H9 (cell line): ENCODE results near the gene ZC3H10. TPM values are rescaled to one million over a fixed set of nuclear protein-coding genes. Genes with fewer than 3 reads are reported as not detected.
A peak's percentile ranks its signal among the peaks of the same experiment; 100 is the strongest.

Experiments used
- DNase-seq: peaks from one replicate; pipeline ENCODE4 v3.0.0-alpha.2; 2017
- H2AFZ ChIP-seq: one replicate; pipeline ENCODE4 v1.6.1; 2013; ENCODE audit warnings: mild to moderate bottlenecking, low read length, control low read depth, moderate library complexity
- H2AK5ac ChIP-seq: 2 replicates; pipeline ENCODE4 v1.6.1; 2013; ENCODE audit warnings: low read length, control low read depth, mixed read lengths; ENCODE audit not compliant: insufficient read length
- H2BK120ac ChIP-seq: one replicate; pipeline ENCODE4 v1.6.1; 2013; ENCODE audit warnings: low read depth, mild to moderate bottlenecking, low read length, control low read depth, inconsistent platforms; ENCODE audit not compliant: poor library complexity, severe bottlenecking
- H2BK12ac ChIP-seq: 2 replicates; pipeline ENCODE4 v1.6.1; 2013; ENCODE audit warnings: low read length, control low read depth, mixed read lengths, low read depth; ENCODE audit not compliant: insufficient read length
- H2BK15ac ChIP-seq: 2 replicates; pipeline ENCODE4 v1.6.1; 2013; ENCODE audit warnings: low read depth, low read length, control low read depth
- H2BK20ac ChIP-seq: one replicate; pipeline ENCODE4 v1.6.1; 2013; ENCODE audit warnings: low read depth, mild to moderate bottlenecking, low read length, control low read depth, inconsistent platforms; ENCODE audit not compliant: poor library complexity, severe bottlenecking
- H2BK5ac ChIP-seq: 2 replicates; pipeline ENCODE4 v1.6.1; 2013; ENCODE audit warnings: low read length, control low read depth, mixed read lengths; ENCODE audit not compliant: insufficient read length
- H3K14ac ChIP-seq: 2 replicates; pipeline ENCODE4 v1.6.1; 2013; ENCODE audit warnings: low read length, control low read depth; ENCODE audit not compliant: insufficient read depth
- H3K18ac ChIP-seq: 2 replicates; pipeline ENCODE4 v1.6.1; 2013; ENCODE audit warnings: low read depth, mild to moderate bottlenecking, mixed read lengths, low read length, control low read depth; ENCODE audit not compliant: insufficient read length
- H3K23ac ChIP-seq: 2 replicates; pipeline ENCODE4 v1.6.1; 2013; ENCODE audit warnings: low read length, control low read depth, mixed read lengths, low read depth; ENCODE audit not compliant: insufficient read length
- H3K23me2 ChIP-seq: 2 replicates; pipeline ENCODE4 v1.6.1; 2013; ENCODE audit warnings: low read depth, mild to moderate bottlenecking, mixed read lengths, low read length, control low read depth; ENCODE audit not compliant: insufficient read length, poor library complexity, severe bottlenecking
- H3K27ac ChIP-seq: 2 replicates; pipeline ENCODE4 v1.5.1; 2013; ENCODE audit warnings: low read length, control low read depth, mixed read lengths, low read depth; ENCODE audit not compliant: insufficient read length
- H3K27me3 ChIP-seq: 2 replicates; pipeline ENCODE4 v1.6.1; 2013; ENCODE audit warnings: low read length, control low read depth, inconsistent platforms; ENCODE audit not compliant: insufficient read depth
- H3K4ac ChIP-seq: 2 replicates; pipeline ENCODE4 v1.6.1; 2013; ENCODE audit warnings: low read depth, mild to moderate bottlenecking, control low read depth, inconsistent platforms, low read length, moderate library complexity
- H3K4me1 ChIP-seq: 2 replicates; pipeline ENCODE4 v1.6.1; 2013; ENCODE audit warnings: low read length, control low read depth, inconsistent platforms; ENCODE audit not compliant: insufficient read depth
- H3K4me2 ChIP-seq: 2 replicates; pipeline ENCODE4 v1.6.1; 2013; ENCODE audit warnings: low read length, control low read depth, mixed read lengths; ENCODE audit not compliant: insufficient read length, insufficient read depth
- H3K56ac ChIP-seq: 2 replicates; pipeline ENCODE4 v1.6.1; 2013; ENCODE audit warnings: low read depth, mild to moderate bottlenecking, mixed read lengths, low read length, control low read depth; ENCODE audit not compliant: insufficient read length
- H3K79me1 ChIP-seq: 2 replicates; pipeline ENCODE4 v1.6.1; 2013; ENCODE audit warnings: low read depth, mild to moderate bottlenecking, moderate library complexity, low read length, control low read depth, inconsistent platforms; ENCODE audit not compliant: insufficient read depth, poor library complexity, severe bottlenecking
- H3K79me2 ChIP-seq: 2 replicates; pipeline ENCODE4 v1.6.1; 2013; ENCODE audit warnings: low read length, control low read depth, inconsistent platforms; ENCODE audit not compliant: insufficient read depth
- H3K9ac ChIP-seq: 2 replicates; pipeline ENCODE4 v1.6.1; 2013; ENCODE audit warnings: low read length, control low read depth, mixed read lengths; ENCODE audit not compliant: insufficient read length; ENCODE audit errors: extremely low read depth
- H3K9me3 ChIP-seq: one replicate; pipeline ENCODE4 v1.6.1; 2013; ENCODE audit warnings: low read depth, low read length, inconsistent platforms; ENCODE audit not compliant: control insufficient read depth
- H3T11ph ChIP-seq: one replicate; pipeline ENCODE4 v1.6.1; 2013; ENCODE audit warnings: mild to moderate bottlenecking, low read length, control low read depth, inconsistent platforms
- H4K20me1 ChIP-seq: one replicate; pipeline ENCODE4 v1.6.1; 2013; ENCODE audit not compliant: control insufficient read depth, insufficient read length, insufficient read depth
- H4K5ac ChIP-seq: 2 replicates; pipeline ENCODE4 v1.6.1; 2013; ENCODE audit warnings: low read depth, mild to moderate bottlenecking, mixed read lengths, low read length, control low read depth; ENCODE audit not compliant: insufficient read length
- H4K8ac ChIP-seq: replicated peaks from 2 replicates; pipeline ENCODE4 v1.6.1; 2013; ENCODE audit warnings: low read length, control low read depth, mixed read lengths, low read depth; ENCODE audit not compliant: insufficient read length
- H4K91ac ChIP-seq: 2 replicates; pipeline ENCODE4 v1.6.1; 2013; ENCODE audit warnings: low read depth, mild to moderate bottlenecking, moderate library complexity, mixed read lengths, low read length, control low read depth; ENCODE audit not compliant: insufficient read length
- H3K27ac Mint-ChIP-seq, 3 experiments: 2 replicates in 2 of 3; 3 replicates in 1 of 3; pipeline ENCODE4 v1.8.0; 2020 to 2021; ENCODE audit warnings: mixed read lengths in 3 of 3, mild to moderate bottlenecking in 1 of 3, moderate library complexity in 1 of 3
- H3K27me3 Mint-ChIP-seq: 2 replicates; pipeline ENCODE4 v1.8.0; 2021; ENCODE audit warnings: low read depth, mild to moderate bottlenecking, moderate library complexity, mixed read lengths
- H3K36me3 Mint-ChIP-seq, 3 experiments: 2 replicates in 2 of 3; 3 replicates in 1 of 3; pipeline ENCODE4 v1.8.0; 2020 to 2021; ENCODE audit warnings: low read depth in 3 of 3, mixed read lengths in 3 of 3; ENCODE audit not compliant: insufficient read depth in 1 of 3
- H3K4me1 Mint-ChIP-seq, 2 experiments: 2 replicates each; pipeline ENCODE4 v1.8.0; 2020; ENCODE audit warnings: mixed read lengths in 2 of 2
- H3K4me3 Mint-ChIP-seq, 2 experiments: 2 replicates in 1 of 2; 3 replicates in 1 of 2; pipeline ENCODE4 v1.8.0; 2020 to 2021; ENCODE audit warnings: mild to moderate bottlenecking in 2 of 2, mixed read lengths in 2 of 2, moderate library complexity in 1 of 2
- H3K9me3 Mint-ChIP-seq, 2 experiments: 2 replicates in 1 of 2; 3 replicates in 1 of 2; pipeline ENCODE4 v1.8.0; 2020; ENCODE audit warnings: mild to moderate bottlenecking in 2 of 2, mixed read lengths in 2 of 2, moderate library complexity in 1 of 2
- WGBS: extraction: QIAGEN DNeasy Blood & Tissue Kit; methylation state at CpG from one replicate; pipeline ENCODE4 v1.1.7; 2013; ENCODE audit warnings: missing lambda C conversion rate, low lambda C conversion rate, mixed read lengths; ENCODE audit not compliant: insufficient read length; ENCODE audit errors: extremely low coverage; 5-methylcytosine and 5-hydroxymethylcytosine counted together
- total RNA-seq: library from RNA; stranded (reverse); gene quantifications from 2 replicates; pipeline ENCODE4 v1.2.1, GENCODE V29; 2021
- TF ChIP-seq, protein P1 (sequence below): fragments of 200-600 bp; sonication (generic); conservative IDR thresholded peaks from 3 replicates; pipeline ENCODE4 v1.8.0; 2021; ENCODE audit warnings: antibody characterized with exemption, mild to moderate bottlenecking

ZC3H10 gene
- total RNA-seq, 1 experiment from 2014 or later: 9.4 TPM

GRCh38 chr12:56164345-56164729 is 46.3 kb downstream of the ZC3H10 start:
- Histone ChIP-seq H3K18ac (no peak overlapping the region), H4K91ac (no peak overlapping the region), H3K56ac (no peak overlapping the region), H3K23me2 (peaks cover 2% of the 10 kb centered on the region), H3K9ac (no peak overlapping the region), H3K79me1 (peaks cover 2% of the 10 kb centered on the region), H4K8ac (no peak overlapping the region), H3K27ac (no peak overlapping the region), H2AFZ (no peak overlapping the region), H3K4me1 (peaks cover 5% of the 10 kb centered on the region; the same call in 1 of the 2 replicates), H3T11ph (no peak overlapping the region), H2BK5ac (no peak overlapping the region), H4K20me1 (no peaks in the 10 kb centered on the region), H2BK15ac (no peak overlapping the region), H2BK20ac (no peak overlapping the region), H3K79me2 (no peaks in the 10 kb centered on the region; the same call in 1 of the 2 replicates), H2BK12ac (no peak overlapping the region), H3K27me3 (no peaks in the 10 kb centered on the region), H2AK5ac (no peak overlapping the region), H3K4me2 (no peak overlapping the region), H3K23ac (no peak overlapping the region), H3K14ac (no peak overlapping the region), H4K5ac (no peak overlapping the region), H3K4ac (no peak overlapping the region), H2BK120ac (no peak overlapping the region), H3K9me3 (no peaks in the 10 kb centered on the region)
- Mint-ChIP-seq H3K27me3 (peaks cover 8% of the 10 kb centered on the region), H3K36me3 (peaks cover 68 to 93% (median 91%) of the 10 kb centered on the region in 3 experiments), H3K27ac (peak overlapping the region in 1 of 3 experiments; percentile 61; a peak in 1 of 7 replicates), H3K4me1 (peaks cover 38 to 47% of the 10 kb centered on the region in 2 experiments), H3K9me3 (no peaks in the 10 kb centered on the region), H3K4me3 (no peak overlapping the region; a peak in 1 of 5 replicates)
- no peak for DNase-seq
- no CpG with 5 or more reads among the region's 17 CpGs for WGBS
- TF ChIP-seq, protein P1, sequence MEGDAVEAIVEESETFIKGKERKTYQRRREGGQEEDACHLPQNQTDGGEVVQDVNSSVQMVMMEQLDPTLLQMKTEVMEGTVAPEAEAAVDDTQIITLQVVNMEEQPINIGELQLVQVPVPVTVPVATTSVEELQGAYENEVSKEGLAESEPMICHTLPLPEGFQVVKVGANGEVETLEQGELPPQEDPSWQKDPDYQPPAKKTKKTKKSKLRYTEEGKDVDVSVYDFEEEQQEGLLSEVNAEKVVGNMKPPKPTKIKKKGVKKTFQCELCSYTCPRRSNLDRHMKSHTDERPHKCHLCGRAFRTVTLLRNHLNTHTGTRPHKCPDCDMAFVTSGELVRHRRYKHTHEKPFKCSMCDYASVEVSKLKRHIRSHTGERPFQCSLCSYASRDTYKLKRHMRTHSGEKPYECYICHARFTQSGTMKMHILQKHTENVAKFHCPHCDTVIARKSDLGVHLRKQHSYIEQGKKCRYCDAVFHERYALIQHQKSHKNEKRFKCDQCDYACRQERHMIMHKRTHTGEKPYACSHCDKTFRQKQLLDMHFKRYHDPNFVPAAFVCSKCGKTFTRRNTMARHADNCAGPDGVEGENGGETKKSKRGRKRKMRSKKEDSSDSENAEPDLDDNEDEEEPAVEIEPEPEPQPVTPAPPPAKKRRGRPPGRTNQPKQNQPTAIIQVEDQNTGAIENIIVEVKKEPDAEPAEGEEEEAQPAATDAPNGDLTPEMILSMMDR: no peak
